IMR-90 (cell line): ENCODE data around the gene HCN3. TPM values are rescaled to one million over a fixed set of nuclear protein-coding genes. Genes with fewer than 3 reads are reported as not detected.

Experiments used
- ATAC-seq: fragments of 200-7000 bp; cut with Tn5 transposase; 2 replicates; pipeline ENCODE4 v1.9.1; 2020; ENCODE audit warnings: low read depth, mild to moderate bottlenecking, moderate library complexity
- BruUV-seq: library from RNA; stranded (reverse); fragments of 400-500 nt; replicated peaks from 2 replicates; lab custom pipeline; 2021; lab: Mats Ljungman, UMichigan
- CTCF ChIA-PET: fragments of 300-600 bp; formaldehyde crosslinking; extraction: SDS; loops from one replicate; lab custom pipeline; 2021; ENCODE audit warnings: antibody characterized with exemption; lab: Yijun Ruan, JAX
- POLR2A ChIA-PET: fragments of 300-600 bp; sonication (Branson Sonifier 250); formaldehyde crosslinking; loops from one replicate; lab custom pipeline; 2022; ENCODE audit warnings: antibody characterized with exemption; ENCODE audit not compliant: unreplicated experiment; lab: Charles Lee
- DNase-seq: peaks from one replicate; pipeline ENCODE4 v3.0.0; 2013
- H2AFZ ChIP-seq: replicated peaks from 2 replicates; pipeline ENCODE3; 2013; ENCODE audit warnings: low read length, mild to moderate bottlenecking; ENCODE audit not compliant: poor library complexity
- H2AK5ac ChIP-seq: 2 replicates; pipeline ENCODE4 v1.6.1; 2013; ENCODE audit warnings: low read depth, low read length, inconsistent platforms
- H2AK9ac ChIP-seq: replicated peaks from 2 replicates; pipeline ENCODE3; 2013; ENCODE audit warnings: mild to moderate bottlenecking, low read depth, low read length, moderate library complexity; ENCODE audit not compliant: poor library complexity
- H2BK120ac ChIP-seq: 2 replicates; pipeline ENCODE4 v1.6.1; 2013; ENCODE audit warnings: low read depth, low read length, inconsistent platforms
- H2BK15ac ChIP-seq: 3 replicates; pipeline ENCODE4 v1.6.1; 2013; ENCODE audit warnings: low read depth, low read length, inconsistent platforms
- H2BK20ac ChIP-seq: 2 replicates; pipeline ENCODE4 v1.6.1; 2013; ENCODE audit warnings: low read depth, mild to moderate bottlenecking, inconsistent platforms, low read length, moderate library complexity
- H2BK5ac ChIP-seq: 2 replicates; pipeline ENCODE4 v1.6.1; 2013; ENCODE audit warnings: mild to moderate bottlenecking, low read depth, low read length, inconsistent platforms; ENCODE audit not compliant: poor library complexity, severe bottlenecking
- H3K14ac ChIP-seq: replicated peaks from 2 replicates; pipeline ENCODE4 v1.6.1; 2013; ENCODE audit warnings: low read depth, low read length, inconsistent platforms
- H3K18ac ChIP-seq: 2 replicates; pipeline ENCODE4 v1.6.1; 2013; ENCODE audit warnings: low read depth, low read length, control low read depth
- H3K23ac ChIP-seq: 2 replicates; pipeline ENCODE4 v1.6.1; 2013; ENCODE audit warnings: low read depth, low read length, inconsistent platforms
- H3K27ac ChIP-seq: 2 replicates; pipeline ENCODE4 v1.5.1; 2013; ENCODE audit warnings: mild to moderate bottlenecking, control low read depth, low read length; ENCODE audit not compliant: insufficient read depth
- H3K27me3 ChIP-seq: 2 replicates; pipeline ENCODE4 v1.6.1; 2013; ENCODE audit warnings: low read length; ENCODE audit not compliant: control insufficient read depth, insufficient read depth
- H3K36me3 ChIP-seq: 2 replicates; pipeline ENCODE4 v1.6.1; 2013; ENCODE audit warnings: low read length, mixed read lengths; ENCODE audit not compliant: control insufficient read depth, insufficient read depth
- H3K4ac ChIP-seq: 2 replicates; pipeline ENCODE4 v1.6.1; 2013; ENCODE audit warnings: low read depth, low read length, inconsistent platforms
- H3K4me1 ChIP-seq: 2 replicates; pipeline ENCODE4 v1.6.1; 2013; ENCODE audit warnings: low read length, mixed read lengths; ENCODE audit not compliant: control insufficient read depth, insufficient read depth
- H3K4me2 ChIP-seq: 2 replicates; pipeline ENCODE4 v1.6.1; 2013; ENCODE audit warnings: low read depth, mild to moderate bottlenecking, control low read depth, low read length, moderate library complexity
- H3K4me3 ChIP-seq: 2 replicates; pipeline ENCODE4 v1.5.1; 2013; ENCODE audit warnings: low read depth, mild to moderate bottlenecking, control low read depth, low read length, moderate library complexity; ENCODE audit not compliant: insufficient read depth
- H3K56ac ChIP-seq: 2 replicates; pipeline ENCODE4 v1.6.1; 2013; ENCODE audit warnings: low read length, inconsistent platforms; ENCODE audit not compliant: insufficient read depth; ENCODE audit errors: extremely low read depth
- H3K79me1 ChIP-seq, 2 experiments: 2 replicates each; pipeline ENCODE4 v1.6.1; 2013; ENCODE audit warnings: low read length in 2 of 2, inconsistent platforms in 1 of 2, low read depth in 1 of 2
- H3K9ac ChIP-seq: 2 replicates; pipeline ENCODE4 v1.6.1; 2013; ENCODE audit warnings: low read depth, low read length, control low read depth
- H3K9me1 ChIP-seq: 2 replicates; pipeline ENCODE4 v1.6.1; 2013; ENCODE audit warnings: low read length, inconsistent platforms; ENCODE audit not compliant: insufficient read depth
- H3K9me3 ChIP-seq: 2 replicates; pipeline ENCODE4 v1.6.1; 2013; ENCODE audit warnings: low read length; ENCODE audit not compliant: control insufficient read depth, insufficient read depth
- H4K20me1 ChIP-seq: 2 replicates; pipeline ENCODE4 v1.6.1; 2013; ENCODE audit warnings: low read length, inconsistent platforms; ENCODE audit not compliant: insufficient read depth
- H4K5ac ChIP-seq: 2 replicates; pipeline ENCODE4 v1.6.1; 2013; ENCODE audit warnings: mild to moderate bottlenecking, low read depth, low read length, control low read depth
- H4K8ac ChIP-seq, 2 experiments: 2 replicates each; pipeline ENCODE4 v1.6.1; 2013; ENCODE audit warnings: low read depth in 2 of 2, low read length in 2 of 2, control low read depth in 1 of 2, inconsistent platforms in 1 of 2
- H4K91ac ChIP-seq: 2 replicates; pipeline ENCODE4 v1.6.1; 2013; ENCODE audit warnings: low read depth, low read length, inconsistent platforms; ENCODE audit not compliant: insufficient read depth
- CEBPB ChIP-seq: IDR thresholded peaks from 2 replicates; pipeline ENCODE4 v1.6.1; 2012; ENCODE audit warnings: low read depth, low read length, improper control_type of control experiment
- POLR2A ChIP-seq: IDR thresholded peaks from 2 replicates; pipeline ENCODE4 v1.6.1; 2012; ENCODE audit warnings: mild to moderate bottlenecking, low read depth, low read length
- WGBS, 2 experiments: methylation state at CpG; one replicate each; pipeline versions ENCODE4 v1.1.5 to v1.1.7; 2013; ENCODE audit warnings: missing lambda C conversion rate in 2 of 2; ENCODE audit not compliant: insufficient read length in 1 of 2; ENCODE audit errors: extremely low coverage in 2 of 2; 5-methylcytosine and 5-hydroxymethylcytosine counted together
- dilution Hi-C: fragments of 300-500 bp; cut with HindIII; formaldehyde crosslinking; loops from one replicate; pipeline ENCODE4 v1.14.3; 2018; ENCODE audit warnings: low sequenced_read_pairs; ENCODE audit not compliant: unreplicated experiment
- in situ Hi-C: fragments of 300-500 bp; cut with MboI; formaldehyde crosslinking; loops from 3 replicates; pipeline ENCODE4 v1.14.3; 2019; ENCODE audit warnings: low sequenced_read_pairs, inconsistent platforms, mixed read lengths
- intact Hi-C: fragments of 100-400 bp; cut with micrococcal nuclease; formaldehyde crosslinking; loops from 2 replicates; pipeline ENCODE4 v1.10.0; 2022
- polyA plus RNA-seq, 3 experiments: library from polyadenylated mRNA; depleted of rRNA; stranded (reverse); fragments of >200 nt; gene quantifications; 2 replicates each; pipeline ENCODE4 v1.2.3, GENCODE V29; 2012; ENCODE audit warnings: low replicate concordance in 1 of 3
- total RNA-seq: library from RNA; depleted of rRNA; stranded (reverse); fragments of >200 nt; gene quantifications from 2 replicates; pipeline ENCODE4 v1.2.3, GENCODE V29; 2012

The HCN3 gene
- total and polyA plus RNA-seq, 2 of the 4 experiments (the other 2 are of a cell fraction) = 0.36 to 2.7 TPM

GRCh38 chr1:155236451-155236850 is 40.8 kb upstream of the HCN3 start:
- DNase-seq (no peak), ATAC-seq (no peak)
- Histone ChIP-seq H3K4me2 (no peak overlapping the region), H4K8ac (no peak overlapping the region), H3K9me1 (no peaks in the 10 kb centered on the region), H2BK20ac (no peak overlapping the region), H3K14ac (no peak overlapping the region), H2AFZ (no peak overlapping the region), H2AK9ac (no peak overlapping the region), H2AK5ac (no peak overlapping the region), H2BK15ac (no peak overlapping the region), H3K27me3 (no peaks in the 10 kb centered on the region), H4K5ac (no peak overlapping the region), H3K18ac (no peak overlapping the region), H3K27ac (no peak overlapping the region), H4K20me1 (no peaks in the 10 kb centered on the region), H3K56ac (no peak overlapping the region), H4K91ac (no peak overlapping the region), H3K4me1 (peaks cover 8% of the 10 kb centered on the region), H3K4me3 (no peak overlapping the region), H3K23ac (no peak overlapping the region), H3K9me3 (no peaks in the 10 kb centered on the region), H3K79me1 (peaks cover 0 to 14% of the 10 kb centered on the region in 2 experiments; a peak in 2 of 4 replicates), H3K36me3 (peaks cover 26% of the 10 kb centered on the region), H3K9ac (no peak overlapping the region), H3K4ac (no peak overlapping the region), H2BK5ac (no peak overlapping the region), H2BK120ac (no peak overlapping the region)
- intact Hi-C loops = no loop called here
- no TSS peak for BruUV-seq
- in situ Hi-C loops = no loop called here
- CTCF ChIA-PET = no interaction called here
- no CpG with 5 or more reads among the region's 5 CpGs for WGBS, 2 experiments
- TF ChIP-seq CEBPB (peak; percentile 55; the same call in 1 of the 2 replicates), POLR2A (no peak)
- POLR2A ChIA-PET = no interaction called here
- dilution Hi-C loops = no loop called here
